K562 (cell line): ENCODE data around the gene ACTR5. TPM values are rescaled to one million over a fixed set of nuclear protein-coding genes. Genes with fewer than 3 reads are reported as not detected.

ENCODE experiments used
- ARID1B ChIP-seq: fragments of 450-650 bp; IDR thresholded peaks from 2 replicates; pipeline ENCODE4 v1.6.1; 2016; ENCODE audit warnings: antibody characterized with exemption, mild to moderate bottlenecking, inconsistent platforms
- ARNT ChIP-seq, 2 experiments: fragments of 450-650 bp; IDR thresholded peaks; 2 replicates each; pipeline ENCODE4 v1.6.1; 2016; ENCODE audit warnings: mild to moderate bottlenecking in 1 of 2
- CTBP1 ChIP-seq: fragments of 450-650 bp; IDR thresholded peaks from 2 replicates; pipeline ENCODE4 v1.6.1; 2016; ENCODE audit warnings: borderline replicate concordance
- ETV1 ChIP-seq: fragments of 450-650 bp; conservative IDR thresholded peaks from 2 replicates; pipeline ENCODE4 v1.6.1; 2016; ENCODE audit warnings: missing genetic modification characterization, control low read depth, low read depth, missing compliant biosample characterization
- ETV6 ChIP-seq, 3 experiments: fragments of 150-350 bp in 1 of 3; sonication (generic) in 1 of 3; formaldehyde crosslinking in 1 of 3; IDR thresholded peaks; 2 replicates each; pipeline versions ENCODE4 v1.6.1 to v1.8.0; 2014 to 2022; ENCODE audit warnings: borderline replicate concordance in 2 of 3, low read depth in 2 of 3, antibody characterized with exemption in 1 of 3, low read length in 1 of 3, mild to moderate bottlenecking in 1 of 3, missing genetic modification reagents in 1 of 3
- FOXP1 ChIP-seq: sonication (generic); formaldehyde crosslinking; IDR thresholded peaks from 2 replicates; pipeline ENCODE4 v1.8.0; 2022; ENCODE audit warnings: mild to moderate bottlenecking, missing genetic modification reagents
- LCOR ChIP-seq: sonication (generic); formaldehyde crosslinking; IDR thresholded peaks from 2 replicates; pipeline ENCODE4 v1.8.0; 2022; ENCODE audit warnings: mild to moderate bottlenecking, missing genetic modification reagents
- MBD2 ChIP-seq: sonication (generic); IDR thresholded peaks from 2 replicates; pipeline ENCODE4 v1.6.1; 2016; ENCODE audit warnings: low read depth, borderline replicate concordance
- MEF2D ChIP-seq: conservative IDR thresholded peaks from 2 replicates; pipeline ENCODE4 v1.6.1; 2016; ENCODE audit warnings: low read depth, missing genetic modification characterization, missing compliant biosample characterization
- MTA3 ChIP-seq: fragments of 450-650 bp; formaldehyde crosslinking; IDR thresholded peaks from 2 replicates; pipeline ENCODE4 v1.6.1; 2017; ENCODE audit warnings: mild to moderate bottlenecking, borderline replicate concordance
- NFE2 ChIP-seq: IDR thresholded peaks from 2 replicates; pipeline ENCODE4 v1.6.1; 2014; ENCODE audit warnings: antibody characterized with exemption, low read depth
- NFRKB ChIP-seq: fragments of 450-650 bp; IDR thresholded peaks from 2 replicates; pipeline ENCODE4 v1.6.1; 2016; ENCODE audit warnings: low read depth
- RNF2 ChIP-seq: sonication (generic); IDR thresholded peaks from 2 replicates; pipeline ENCODE4 v1.6.1; 2016
- SMAD2 ChIP-seq: fragments of 150-350 bp; IDR thresholded peaks from 2 replicates; pipeline ENCODE4 v1.6.1; 2014; ENCODE audit warnings: low read depth, mild to moderate bottlenecking, low read length
- TBL1XR1 ChIP-seq, 2 experiments: IDR thresholded peaks; 2 replicates each; pipeline ENCODE4 v1.6.1; 2012; ENCODE audit warnings: improper control_type of control experiment in 2 of 2, low read length in 2 of 2, mild to moderate bottlenecking in 1 of 2
- TCF3 ChIP-seq: sonication (generic); formaldehyde crosslinking; IDR thresholded peaks from 2 replicates; pipeline ENCODE4 v1.4.0; 2020; ENCODE audit warnings: mild to moderate bottlenecking, missing genetic modification reagents
- ZNF133 ChIP-seq: fragments of 250-450 bp; sonication (Bioruptor Pico); IDR thresholded peaks from 2 replicates; pipeline ENCODE4 v1.4.0; 2020; ENCODE audit warnings: mild to moderate bottlenecking
- ZNF212 ChIP-seq: fragments of 450-650 bp; formaldehyde crosslinking; IDR thresholded peaks from 2 replicates; pipeline ENCODE4 v1.4.0; 2020; ENCODE audit warnings: mild to moderate bottlenecking
- polyA plus RNA-seq, 8 experiments: library from polyadenylated mRNA; depleted of rRNA in 4 of 8; stranded (reverse) in 5 of 8; unstranded in 3 of 8; fragments of >200 nt; fragmentation: Nextera tagmentation in 2 of 8; fragmentation: Illumina TruSeq in 1 of 8; extraction: Ambion mirVana in 2 of 8; extraction: Trizol in 1 of 8; gene quantifications; 2 replicates each; pipeline versions ENCODE4 v1.2.1 to v1.2.3, GENCODE V29; 2011 to 2014; ENCODE audit warnings: inconsistent platforms in 1 of 8, missing spikeins in 1 of 8
- total RNA-seq, 7 experiments: library from RNA; depleted of rRNA in 6 of 7; stranded (reverse); fragments of >200 nt in 6 of 7; fragmentation: Illumina TruSeq in 2 of 7; extraction: Trizol in 2 of 7; gene quantifications; 2 replicates each; pipeline versions ENCODE4 v1.2.1 to v1.2.3, GENCODE V29; 2011 to 2021; ENCODE audit warnings: low replicate concordance in 1 of 7
- TF ChIP-seq, protein P1 (sequence below): sonication (generic); formaldehyde crosslinking; IDR thresholded peaks from 2 replicates; pipeline ENCODE4 v1.9.0; 2022; ENCODE audit warnings: mild to moderate bottlenecking, missing genetic modification reagents
- TF ChIP-seq, protein P2 (sequence below): sonication (generic); formaldehyde crosslinking; IDR thresholded peaks from 2 replicates; pipeline ENCODE4 v1.8.0; 2022; ENCODE audit warnings: missing genetic modification reagents, mild to moderate bottlenecking, moderate library complexity, borderline replicate concordance
- TF ChIP-seq, protein P3 (sequence below): fragments of 250-450 bp; sonication (Bioruptor Pico); IDR thresholded peaks from 2 replicates; pipeline ENCODE4 v1.4.0; 2020
- TF ChIP-seq, protein P4 (sequence below): fragments of 450-650 bp; IDR thresholded peaks from 2 replicates; pipeline ENCODE4 v1.6.1; 2018; ENCODE audit not compliant: partially characterized antibody

Gene ACTR5
- total and polyA plus RNA-seq, 9 of the 15 experiments (the other 6 are each of a cell fraction or from before 2014, with no cell fraction given), result 0.93 to 18.8 (median 12.9) TPM

DNA sequence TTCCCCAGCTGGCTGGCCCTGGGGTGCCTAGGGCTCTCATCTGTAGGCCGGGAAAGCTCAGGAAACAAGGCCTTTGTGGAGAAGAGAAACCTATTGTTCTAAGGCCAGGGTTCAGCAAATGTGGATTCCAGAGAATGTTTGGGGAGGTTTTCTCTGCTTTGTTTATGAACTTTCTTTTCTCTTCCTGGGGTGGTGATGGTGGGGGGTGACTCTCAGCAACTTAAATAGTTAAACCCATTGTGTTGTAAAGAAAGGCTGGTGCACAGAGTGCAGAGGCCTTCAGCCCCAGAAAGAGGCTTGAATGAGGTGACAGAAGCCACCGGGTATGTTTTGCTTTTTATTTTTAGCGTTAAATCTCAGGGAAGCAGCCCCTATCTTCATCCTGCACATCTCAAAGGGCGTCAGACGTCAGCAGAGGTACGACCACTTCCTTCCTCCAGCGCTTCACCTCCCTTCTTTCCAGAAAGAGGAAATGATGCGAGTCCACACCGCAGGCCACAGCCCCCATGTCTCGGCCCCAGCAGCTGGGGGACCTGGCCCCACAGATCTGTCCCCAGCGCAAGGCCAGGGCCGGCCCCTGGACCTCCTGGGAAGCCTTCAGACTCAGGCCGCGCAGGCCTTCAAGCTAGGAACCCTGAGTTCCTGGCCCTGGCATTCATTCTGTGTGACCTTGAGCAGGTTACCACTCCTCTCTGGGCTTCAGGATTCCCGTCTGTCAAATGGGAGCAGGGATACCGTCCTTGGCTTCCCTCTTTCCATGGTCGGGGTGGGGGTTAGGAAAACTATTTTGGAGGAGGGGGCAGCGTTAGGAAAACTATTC lies 56.6 kb downstream of the ACTR5 start (continued):
- TF ChIP-seq, protein P1, sequence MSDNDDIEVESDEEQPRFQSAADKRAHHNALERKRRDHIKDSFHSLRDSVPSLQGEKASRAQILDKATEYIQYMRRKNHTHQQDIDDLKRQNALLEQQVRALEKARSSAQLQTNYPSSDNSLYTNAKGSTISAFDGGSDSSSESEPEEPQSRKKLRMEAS (CRISPR knock-in tag), result peak; percentile 68
- peak; percentile 95; the same call in 1 of the 2 replicates for TF ChIP-seq RNF2
- peak; percentile 73 for TF ChIP-seq ARID1B
- TF ChIP-seq, protein P2, sequence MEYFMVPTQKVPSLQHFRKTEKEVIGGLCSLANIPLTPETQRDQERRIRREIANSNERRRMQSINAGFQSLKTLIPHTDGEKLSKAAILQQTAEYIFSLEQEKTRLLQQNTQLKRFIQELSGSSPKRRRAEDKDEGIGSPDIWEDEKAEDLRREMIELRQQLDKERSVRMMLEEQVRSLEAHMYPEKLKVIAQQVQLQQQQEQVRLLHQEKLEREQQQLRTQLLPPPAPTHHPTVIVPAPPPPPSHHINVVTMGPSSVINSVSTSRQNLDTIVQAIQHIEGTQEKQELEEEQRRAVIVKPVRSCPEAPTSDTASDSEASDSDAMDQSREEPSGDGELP (CRISPR knock-in tag), result peak; percentile 76; the same call in 1 of the 2 replicates
- peak; percentile 88 for TF ChIP-seq FOXP1 (CRISPR knock-in tag)
- TF ChIP-seq MEF2D (tag), result 0 out of 2 replicates have a peak, but pooled peaks have one; percentile 49
- peak in 1 of 2 experiments; percentile 96; a peak in 3 of 4 replicates for TF ChIP-seq ETV6 (IDR thresholded peaks at IDR 0.05; ENCODE audit: borderline replicate concordance in 1 of 2, low read depth in 2 of 2, low read length in 1 of 2)
- no peak for TF ChIP-seq ETV6 (CRISPR knock-in tag; IDR thresholded peaks at IDR 0.05; ENCODE audit: borderline replicate concordance)
- TF ChIP-seq, protein P3, sequence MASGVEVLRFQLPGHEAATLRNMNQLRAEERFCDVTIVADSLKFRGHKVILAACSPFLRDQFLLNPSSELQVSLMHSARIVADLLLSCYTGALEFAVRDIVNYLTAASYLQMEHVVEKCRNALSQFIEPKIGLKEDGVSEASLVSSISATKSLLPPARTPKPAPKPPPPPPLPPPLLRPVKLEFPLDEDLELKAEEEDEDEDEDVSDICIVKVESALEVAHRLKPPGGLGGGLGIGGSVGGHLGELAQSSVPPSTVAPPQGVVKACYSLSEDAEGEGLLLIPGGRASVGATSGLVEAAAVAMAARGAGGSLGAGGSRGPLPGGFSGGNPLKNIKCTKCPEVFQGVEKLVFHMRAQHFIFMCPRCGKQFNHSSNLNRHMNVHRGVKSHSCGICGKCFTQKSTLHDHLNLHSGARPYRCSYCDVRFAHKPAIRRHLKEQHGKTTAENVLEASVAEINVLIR (CRISPR knock-in tag), result peak; percentile 60; the same call in 1 of the 2 replicates
- no peak for TF ChIP-seq ZNF133
- TF ChIP-seq MBD2, result peak; percentile 59; the same call in 1 of the 2 replicates
- TF ChIP-seq ZNF212, result 0 out of 2 replicates have a peak, but pooled peaks have one; percentile 4
- TF ChIP-seq LCOR, result 0 out of 2 replicates have a peak, but pooled peaks have one; percentile 36
- TF ChIP-seq CTBP1, result peak; percentile 39; the same call in 1 of the 2 replicates
- no peak for TF ChIP-seq SMAD2
- TF ChIP-seq ETV1 (tag), result 0 out of 2 replicates have a peak, but pooled peaks have one; percentile 32
- TF ChIP-seq, protein P4, sequence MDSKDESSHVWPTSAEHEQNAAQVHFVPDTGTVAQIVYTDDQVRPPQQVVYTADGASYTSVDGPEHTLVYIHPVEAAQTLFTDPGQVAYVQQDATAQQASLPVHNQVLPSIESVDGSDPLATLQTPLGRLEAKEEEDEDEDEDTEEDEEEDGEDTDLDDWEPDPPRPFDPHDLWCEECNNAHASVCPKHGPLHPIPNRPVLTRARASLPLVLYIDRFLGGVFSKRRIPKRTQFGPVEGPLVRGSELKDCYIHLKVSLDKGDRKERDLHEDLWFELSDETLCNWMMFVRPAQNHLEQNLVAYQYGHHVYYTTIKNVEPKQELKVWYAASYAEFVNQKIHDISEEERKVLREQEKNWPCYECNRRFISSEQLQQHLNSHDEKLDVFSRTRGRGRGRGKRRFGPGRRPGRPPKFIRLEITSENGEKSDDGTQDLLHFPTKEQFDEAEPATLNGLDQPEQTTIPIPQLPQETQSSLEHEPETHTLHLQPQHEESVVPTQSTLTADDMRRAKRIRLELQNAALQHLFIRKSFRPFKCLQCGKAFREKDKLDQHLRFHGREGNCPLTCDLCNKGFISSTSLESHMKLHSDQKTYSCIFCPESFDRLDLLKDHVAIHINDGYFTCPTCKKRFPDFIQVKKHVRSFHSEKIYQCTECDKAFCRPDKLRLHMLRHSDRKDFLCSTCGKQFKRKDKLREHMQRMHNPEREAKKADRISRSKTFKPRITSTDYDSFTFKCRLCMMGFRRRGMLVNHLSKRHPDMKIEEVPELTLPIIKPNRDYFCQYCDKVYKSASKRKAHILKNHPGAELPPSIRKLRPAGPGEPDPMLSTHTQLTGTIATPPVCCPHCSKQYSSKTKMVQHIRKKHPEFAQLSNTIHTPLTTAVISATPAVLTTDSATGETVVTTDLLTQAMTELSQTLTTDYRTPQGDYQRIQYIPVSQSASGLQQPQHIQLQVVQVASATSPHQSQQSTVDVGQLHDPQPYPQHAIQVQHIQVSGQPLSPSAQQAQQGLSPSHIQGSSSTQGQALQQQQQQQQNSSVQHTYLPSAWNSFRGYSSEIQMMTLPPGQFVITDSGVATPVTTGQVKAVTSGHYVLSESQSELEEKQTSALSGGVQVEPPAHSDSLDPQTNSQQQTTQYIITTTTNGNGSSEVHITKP, result peak; percentile 20
- TF ChIP-seq MTA3, result 0 out of 2 replicates have a peak, but pooled peaks have one; percentile 30
- peak in 1 of 2 experiments; percentile 64; a peak in 2 of 4 replicates for TF ChIP-seq TBL1XR1 (IDR thresholded peaks at IDR 0.05; ENCODE audit: low read length in 2 of 2)
- 0 out of 2 replicates have a peak, but pooled peaks have one; percentile 30 for TF ChIP-seq NFRKB
- peak; percentile 22; the same call in 1 of the 2 replicates for TF ChIP-seq NFE2
- TF ChIP-seq ARNT (IDR thresholded peaks at IDR 0.05), result no peak; a peak in 1 of 4 replicates
- TF ChIP-seq TCF3, result peak; percentile 86
